Stimulated activated effector memory CD8-positive, alpha-beta T cell treated with anti-CD3 and anti-CD28 coated beads, Interleukin-12 subunit alpha, Interleukin-12 subunit beta, amount 100 ng/mL, for 72 hours (primary cell): ENCODE data around the gene WASF2.
"Not testable (repeated sequence)": the region's sequence is repeated elsewhere in the genome, so short reads cannot be mapped to it uniquely, and the experiment has no call there.

Source experiments
- ATAC-seq: fragments of 150-1000 bp; cut with Tn5 transposase; 2 replicates; pipeline ENCODE4 v1.10.0; 2021
- DNase-seq, 2 donors: peaks; one replicate each; pipeline ENCODE4 v3.0.0; 2021 to 2022; ENCODE audit warnings: low spot score in 2 of 2
- H3K27ac Mint-ChIP-seq: one replicate; pipeline ENCODE4 v1.8.0; 2022; ENCODE audit warnings: mild to moderate bottlenecking, mixed read lengths
- H3K36me3 Mint-ChIP-seq: one replicate; pipeline ENCODE4 v1.8.0; 2022; ENCODE audit warnings: mild to moderate bottlenecking, mixed read lengths
- H3K4me1 Mint-ChIP-seq: one replicate; pipeline ENCODE4 v1.8.0; 2022; ENCODE audit warnings: mixed read lengths
- H3K4me3 Mint-ChIP-seq: one replicate; pipeline ENCODE4 v1.8.0; 2022; ENCODE audit warnings: mild to moderate bottlenecking, mixed read lengths
- H3K9me3 Mint-ChIP-seq: one replicate; pipeline ENCODE4 v1.8.0; 2022; ENCODE audit warnings: mixed read lengths

WASF2 gene

DNA sequence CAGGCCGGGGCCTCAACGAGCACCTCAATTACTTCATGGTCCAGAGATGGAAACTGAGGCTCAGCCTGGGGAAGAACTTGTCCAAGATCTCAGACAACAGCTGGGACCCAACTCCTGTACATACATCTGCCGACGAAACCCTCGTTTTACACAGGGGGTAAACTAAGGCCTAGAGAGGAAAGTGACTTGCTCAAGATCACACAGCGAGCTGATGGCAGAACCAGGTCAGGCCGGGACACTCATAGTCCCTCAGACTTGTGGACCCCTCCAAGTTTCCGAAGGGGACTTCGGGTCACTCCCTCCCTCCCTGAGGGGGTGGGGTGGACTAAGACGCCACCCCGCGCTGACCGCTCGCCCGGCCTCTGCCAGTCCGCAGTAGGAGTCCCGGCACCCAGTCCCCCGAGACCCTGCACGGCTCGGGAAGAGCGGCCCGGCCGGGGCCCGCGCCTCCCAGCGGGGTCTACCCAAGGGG lies 430 bp downstream of the WASF2 start:
- Mint-ChIP-seq H3K9me3 (no peaks in the 10 kb centered on the region), H3K4me1 (peaks cover 31% of the 10 kb centered on the region), H3K4me3 (peak overlapping the region; percentile 84), H3K36me3 (peaks cover 48% of the 10 kb centered on the region), H3K27ac (peak overlapping the region; percentile 100)
- DNase-seq (no peak), ATAC-seq (peak; percentile 42)

- peaks cover 40% of the 10 kb centered on the region for H3K4me1 Mint-ChIP-seq
- no peaks in the 10 kb centered on the region for H3K9me3 Mint-ChIP-seq
- H3K36me3 Mint-ChIP-seq: peaks cover 52% of the 10 kb centered on the region
- ATAC-seq (no peak), DNase-seq (no peak)
- peak overlapping the region; percentile 84 for H3K4me3 Mint-ChIP-seq
- H3K27ac Mint-ChIP-seq: peak overlapping the region; percentile 100
Measured at GRCh38 chr1:27487966-27488884, 1.7 kb downstream of the WASF2 start.

DNA sequence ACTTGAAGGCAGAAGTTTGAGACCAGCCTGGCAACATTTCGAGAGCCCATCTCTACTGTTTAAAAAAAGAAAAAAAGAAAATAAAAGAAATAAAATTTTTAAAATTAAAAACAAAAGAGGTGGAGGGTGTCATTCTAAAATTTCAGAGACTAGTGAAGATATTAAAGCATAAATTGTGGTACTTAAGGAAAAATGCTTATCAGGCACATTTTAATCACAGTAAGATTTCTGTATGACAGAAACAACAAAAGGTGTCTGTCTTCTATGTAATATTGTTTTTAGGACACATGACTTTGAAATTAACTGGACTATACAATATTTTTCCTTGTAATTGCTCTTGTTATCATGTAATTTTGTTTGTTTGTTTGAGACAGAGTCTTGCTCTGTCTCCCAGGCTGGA lies 4.6 kb downstream of the WASF2 start:
- DNase-seq (no peak), ATAC-seq (no peak)
- H3K4me3 Mint-ChIP-seq: no peak overlapping the region
- peaks cover 49% of the 10 kb centered on the region for H3K4me1 Mint-ChIP-seq
- H3K27ac Mint-ChIP-seq: no peak overlapping the region
- H3K36me3 Mint-ChIP-seq: peaks cover 70% of the 10 kb centered on the region
- no peaks in the 10 kb centered on the region for H3K9me3 Mint-ChIP-seq

GRCh38 chr1:27483659-27484058 lies 6.3 kb downstream of the WASF2 start:
- DNase-seq: no peak
- Mint-ChIP-seq H3K36me3 (peaks cover 60% of the 10 kb centered on the region), H3K4me3 (no peak overlapping the region), H3K4me1 (peaks cover 45% of the 10 kb centered on the region), H3K9me3 (no peaks in the 10 kb centered on the region), H3K27ac (no peak overlapping the region)
- ATAC-seq: no peak

DNA sequence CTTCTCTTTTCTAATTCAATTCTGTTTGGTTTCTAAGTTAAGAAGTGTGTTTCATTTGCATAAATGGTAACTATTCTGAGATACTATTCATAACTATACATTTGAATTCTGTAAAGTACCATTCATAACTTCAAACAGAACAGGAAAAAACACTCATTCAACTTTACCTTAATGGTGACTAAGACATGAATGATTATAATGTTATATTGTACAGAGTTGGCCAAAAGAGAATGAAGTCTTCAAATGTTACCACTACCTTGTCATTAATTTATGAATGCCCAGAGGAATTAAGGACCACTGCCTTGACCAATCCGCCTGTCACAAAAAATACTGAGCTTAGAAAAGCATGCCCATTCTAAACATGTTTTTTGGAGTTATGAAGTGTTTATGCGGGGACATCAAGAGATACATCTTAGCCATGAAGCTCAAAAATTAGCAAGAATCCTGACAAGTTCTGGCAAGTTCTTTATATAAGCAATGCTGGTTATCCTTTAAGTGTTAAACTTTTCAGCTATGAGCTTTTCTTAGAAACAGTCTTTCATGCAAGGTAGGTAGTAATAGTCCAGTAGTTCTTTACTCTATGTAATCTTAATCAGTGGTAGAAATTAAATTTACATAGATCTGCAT lies 7.9 kb downstream of the WASF2 start:
- ATAC-seq: peak; percentile 97
- H3K27ac Mint-ChIP-seq: peak overlapping the region; percentile 92
- peaks cover 46% of the 10 kb centered on the region for H3K4me1 Mint-ChIP-seq
- H3K9me3 Mint-ChIP-seq: no peaks in the 10 kb centered on the region
- H3K36me3 Mint-ChIP-seq: peaks cover 65% of the 10 kb centered on the region
- DNase-seq: no peak
- peak overlapping the region; percentile 64 for H3K4me3 Mint-ChIP-seq

- H3K36me3 Mint-ChIP-seq: peaks cover 61% of the 10 kb centered on the region
- no peak for ATAC-seq
- H3K27ac Mint-ChIP-seq: no peak overlapping the region
- H3K4me1 Mint-ChIP-seq: peaks cover 72% of the 10 kb centered on the region
- H3K4me3 Mint-ChIP-seq: no peak overlapping the region
- H3K9me3 Mint-ChIP-seq: no peaks in the 10 kb centered on the region
- no peak for DNase-seq
Measured at GRCh38 chr1:27478098-27478497, 11.9 kb downstream of the WASF2 start.

- peak; percentile 21 for ATAC-seq
- peaks cover 69% of the 10 kb centered on the region for H3K4me1 Mint-ChIP-seq
Measured at GRCh38 chr1:27476237-27476636, 13.7 kb downstream of the WASF2 start.

GRCh38 chr1:27475720-27476119 lies 14.2 kb downstream of the WASF2 start:
- Mint-ChIP-seq H3K27ac (no peak overlapping the region), H3K4me1 (peaks cover 73% of the 10 kb centered on the region), H3K36me3 (peaks cover 66% of the 10 kb centered on the region), H3K9me3 (no peaks in the 10 kb centered on the region), H3K4me3 (no peak overlapping the region)
- no peak for DNase-seq
- no peak for ATAC-seq

More at GRCh38 chr1:27476237-27476636, 13.7 kb downstream of the WASF2 start:
- H3K27ac Mint-ChIP-seq: peak overlapping the region; percentile 70
- H3K9me3 Mint-ChIP-seq: no peaks in the 10 kb centered on the region
- H3K4me3 Mint-ChIP-seq: no peak overlapping the region
- H3K36me3 Mint-ChIP-seq: peaks cover 66% of the 10 kb centered on the region
- no peak for DNase-seq

DNA sequence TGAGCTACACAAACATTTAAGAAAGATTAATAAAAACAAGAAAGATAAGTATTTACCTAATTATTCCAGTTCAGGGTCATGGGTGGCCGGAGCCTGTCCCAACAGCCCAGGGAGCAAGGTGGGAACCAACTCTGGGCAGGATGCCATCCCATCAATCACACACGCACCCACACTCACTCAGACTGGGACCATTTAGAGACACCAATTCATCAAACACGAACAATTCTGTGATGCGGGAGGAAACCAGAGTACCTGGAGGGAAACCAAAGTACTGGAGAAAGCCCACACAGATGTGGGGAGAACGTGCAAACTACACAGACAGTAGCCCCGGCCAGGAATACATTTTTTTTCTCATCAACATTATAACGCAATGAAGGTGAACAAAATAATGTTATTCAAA lies 16.2 kb downstream of the WASF2 start:
- no peak for DNase-seq
- Mint-ChIP-seq H3K27ac (peak overlapping the region; percentile 38), H3K4me3 (peak overlapping the region; percentile 19), H3K9me3 (no peaks in the 10 kb centered on the region), H3K36me3 (peaks cover 63% of the 10 kb centered on the region), H3K4me1 (peaks cover 87% of the 10 kb centered on the region)
- no peak for ATAC-seq

DNA sequence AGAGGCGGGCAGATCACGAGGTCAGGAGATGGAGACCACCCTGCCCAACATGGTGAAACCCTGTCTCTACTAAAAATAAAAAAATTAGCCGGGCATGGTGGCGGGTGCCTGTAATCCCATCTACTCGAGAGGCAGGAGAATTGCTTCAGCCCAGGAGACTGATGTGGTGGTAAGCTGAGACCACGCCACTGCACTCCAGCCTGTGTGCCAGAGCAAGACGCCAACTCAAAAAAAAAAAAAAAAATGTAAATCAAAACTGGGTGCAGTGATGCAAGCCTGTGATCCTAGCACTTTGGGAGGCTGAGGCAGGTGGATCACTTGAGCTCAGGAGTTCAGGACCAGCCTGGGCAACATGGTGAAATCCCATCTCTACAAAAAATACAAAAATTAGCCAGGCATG lies 17.9 kb downstream of the WASF2 start:
- H3K36me3 Mint-ChIP-seq: peaks cover 61% of the 10 kb centered on the region
- not testable (repeated sequence) for H3K4me3 Mint-ChIP-seq, H3K9me3 Mint-ChIP-seq, DNase-seq, ATAC-seq, H3K27ac Mint-ChIP-seq
- peaks cover 87% of the 10 kb centered on the region for H3K4me1 Mint-ChIP-seq

GRCh38 chr1:27471477-27471876 lies 18.5 kb downstream of the WASF2 start:
- peaks cover 81% of the 10 kb centered on the region for H3K4me1 Mint-ChIP-seq
- H3K9me3 Mint-ChIP-seq: no peaks in the 10 kb centered on the region
- no peak for DNase-seq
- H3K36me3 Mint-ChIP-seq: peaks cover 60% of the 10 kb centered on the region
- ATAC-seq: no peak
- H3K4me3 Mint-ChIP-seq: no peak overlapping the region
- no peak overlapping the region for H3K27ac Mint-ChIP-seq

GRCh38 chr1:27469334-27469733 lies 20.6 kb downstream of the WASF2 start:
- Mint-ChIP-seq H3K4me3 (no peak overlapping the region), H3K9me3 (no peaks in the 10 kb centered on the region), H3K36me3 (peaks cover 70% of the 10 kb centered on the region), H3K27ac (peak overlapping the region; percentile 60), H3K4me1 (peaks cover 73% of the 10 kb centered on the region)
- ATAC-seq: peak; percentile 51
- DNase-seq: no peak

DNA sequence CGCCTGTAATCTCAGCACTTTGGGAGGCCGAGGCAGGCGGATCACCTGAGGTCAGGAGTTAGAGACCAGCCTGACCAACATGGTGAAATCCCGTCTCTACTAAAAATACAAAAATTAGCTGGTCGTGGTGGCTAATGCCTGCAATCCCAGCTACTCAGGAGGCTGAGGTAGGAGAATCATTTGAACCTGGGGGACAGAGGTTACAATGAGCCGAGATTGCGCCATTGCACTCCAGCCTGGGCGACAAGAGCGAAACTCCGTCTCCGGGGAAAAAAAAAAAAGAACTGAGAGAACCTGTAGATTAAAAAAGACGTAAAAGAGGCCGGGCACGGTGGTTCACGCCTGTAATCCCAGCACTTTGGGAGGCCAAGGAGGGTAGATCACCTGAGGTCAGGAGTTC lies 21.6 kb downstream of the WASF2 start:
- peaks cover 62% of the 10 kb centered on the region for H3K36me3 Mint-ChIP-seq
- DNase-seq, ATAC-seq, H3K27ac Mint-ChIP-seq, H3K4me3 Mint-ChIP-seq, H3K9me3 Mint-ChIP-seq: not testable (repeated sequence)
- H3K4me1 Mint-ChIP-seq: peaks cover 64% of the 10 kb centered on the region

- Mint-ChIP-seq H3K36me3 (peaks cover 54% of the 10 kb centered on the region), H3K4me1 (peaks cover 38% of the 10 kb centered on the region), H3K27ac (peak overlapping the region; percentile 32), H3K4me3 (no peak overlapping the region), H3K9me3 (no peaks in the 10 kb centered on the region)
- ATAC-seq (no peak), DNase-seq (no peak)
Measured at GRCh38 chr1:27464926-27465647, 24.9 kb downstream of the WASF2 start.

GRCh38 chr1:27463916-27464315 lies 26.1 kb downstream of the WASF2 start:
- DNase-seq, H3K9me3 Mint-ChIP-seq, H3K27ac Mint-ChIP-seq, H3K4me3 Mint-ChIP-seq, ATAC-seq: not testable (repeated sequence)
- Mint-ChIP-seq H3K36me3 (peaks cover 49% of the 10 kb centered on the region), H3K4me1 (peaks cover 26% of the 10 kb centered on the region)
